Neutrophil (primary cell): Measurements from ENCODE around the gene CHRM3.

ENCODE experiments used
- H3K27ac ChIP-seq: fragments of 200-600 bp; sonication (generic); 2 replicates; pipeline ENCODE4 v1.5.1; 2016; ENCODE audit warnings: mild to moderate bottlenecking, moderate library complexity
- H3K27me3 ChIP-seq: fragments of 200-600 bp; sonication (generic); 2 replicates; pipeline ENCODE4 v1.6.0; 2016; ENCODE audit warnings: mild to moderate bottlenecking
- H3K36me3 ChIP-seq: fragments of 200-600 bp; sonication (generic); 2 replicates; pipeline ENCODE4 v1.5.1; 2017
- H3K4me1 ChIP-seq, 2 experiments: fragments of 200-600 bp in 1 of 2; sonication (generic) in 1 of 2; 1 replicate in 1 of 2; 2 replicates in 1 of 2; pipeline versions ENCODE4 v1.5.1 to v1.6.1; 2013 to 2016; ENCODE audit warnings: low read depth in 1 of 2, low read length in 1 of 2, mild to moderate bottlenecking in 1 of 2, moderate library complexity in 1 of 2; ENCODE audit not compliant: control insufficient read depth in 1 of 2, insufficient read depth in 1 of 2
- H3K4me3 ChIP-seq, 2 experiments: fragments of 200-600 bp in 1 of 2; sonication (generic) in 1 of 2; 1 replicate in 1 of 2; 2 replicates in 1 of 2; pipeline ENCODE4 v1.5.1; 2013 to 2016; ENCODE audit warnings: low read depth in 1 of 2, low read length in 1 of 2, mild to moderate bottlenecking in 1 of 2, moderate library complexity in 1 of 2
- H3K9me3 ChIP-seq: fragments of 200-600 bp; sonication (generic); 2 replicates; pipeline ENCODE4 v1.5.1; 2016
- CTCF ChIP-seq: fragments of 200-600 bp; sonication (generic); IDR thresholded peaks from 2 replicates; pipeline ENCODE4 v1.5.1; 2016; ENCODE audit warnings: antibody characterized with exemption

The CHRM3 gene

DNA sequence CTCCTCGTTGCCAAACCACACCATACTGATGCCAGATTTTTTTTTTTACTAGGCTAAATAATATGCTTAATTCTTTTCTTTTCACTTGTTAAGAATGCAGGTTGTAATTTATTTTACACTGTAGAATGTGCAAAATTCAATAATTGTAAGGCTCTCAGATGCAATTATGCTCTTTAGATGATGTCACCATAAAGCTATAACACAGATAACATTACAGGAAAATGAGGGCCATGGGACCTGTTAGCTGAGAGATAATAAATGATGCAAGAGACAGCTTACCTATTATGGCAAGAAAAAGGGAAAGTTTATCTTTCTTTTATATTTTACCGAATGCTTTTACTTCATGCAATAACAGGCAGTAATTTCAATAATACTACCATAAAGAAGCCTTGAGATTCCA lies 35.4 kb downstream of the CHRM3 start:
- Histone ChIP-seq H3K4me1 (no peaks in the 10 kb centered on the region), H3K4me3 (no peak overlapping the region), H3K27me3 (no peaks in the 10 kb centered on the region), H3K9me3 (no peaks in the 10 kb centered on the region), H3K36me3 (no peaks in the 10 kb centered on the region), H3K27ac (no peak overlapping the region)
- no peak for TF ChIP-seq CTCF

- Histone ChIP-seq H3K4me1 (no peaks in the 10 kb centered on the region), H3K9me3 (no peaks in the 10 kb centered on the region), H3K27ac (no peak overlapping the region), H3K36me3 (no peaks in the 10 kb centered on the region), H3K27me3 (no peaks in the 10 kb centered on the region), H3K4me3 (no peak overlapping the region)
- TF ChIP-seq CTCF, result no peak
Measured at GRCh38 chr1:239422818-239423217, 36.5 kb downstream of the CHRM3 start.

GRCh38 chr1:239426821-239427475 lies 40.6 kb downstream of the CHRM3 start:
- Histone ChIP-seq H3K4me3 (no peak overlapping the region), H3K4me1 (no peaks in the 10 kb centered on the region), H3K36me3 (no peaks in the 10 kb centered on the region), H3K27me3 (no peaks in the 10 kb centered on the region), H3K27ac (no peak overlapping the region), H3K9me3 (no peaks in the 10 kb centered on the region)
- no peak for TF ChIP-seq CTCF

GRCh38 chr1:239427712-239428111 lies 41.3 kb downstream of the CHRM3 start:
- Histone ChIP-seq H3K36me3 (no peaks in the 10 kb centered on the region), H3K9me3 (no peaks in the 10 kb centered on the region), H3K27ac (no peak overlapping the region), H3K27me3 (no peaks in the 10 kb centered on the region), H3K4me3 (no peak overlapping the region), H3K4me1 (no peaks in the 10 kb centered on the region)
- TF ChIP-seq CTCF, result no peak

DNA sequence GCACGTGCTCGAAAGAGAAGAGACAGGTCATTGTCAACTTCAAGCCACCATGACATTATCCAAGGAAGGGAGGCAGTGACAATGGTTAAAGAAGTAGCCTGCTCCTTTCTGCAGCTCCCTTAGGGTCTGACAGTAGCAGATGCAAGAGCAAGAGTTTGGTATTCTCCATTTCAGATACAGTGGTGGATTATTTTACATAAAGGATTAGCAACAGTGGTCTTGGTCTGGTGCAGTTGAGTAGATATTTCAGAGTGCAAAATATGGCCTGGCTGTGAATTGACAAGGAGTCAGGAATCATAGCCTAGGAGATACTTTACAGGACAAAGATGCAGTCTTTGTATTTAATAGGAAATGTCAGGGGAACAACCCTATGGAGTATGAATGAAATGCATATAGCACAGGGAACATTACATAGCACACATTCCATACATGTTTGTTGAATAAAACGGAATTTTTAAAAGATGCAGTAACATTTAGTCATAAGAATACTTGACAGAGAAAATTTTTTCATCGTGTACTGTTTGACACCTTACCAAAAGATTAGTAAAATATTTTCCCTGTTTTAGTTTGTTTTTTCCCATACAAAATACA lies 41.8 kb downstream of the CHRM3 start:
- no peak for TF ChIP-seq CTCF
- H3K9me3 ChIP-seq, result no peaks in the 10 kb centered on the region
- no peaks in the 10 kb centered on the region for H3K36me3 ChIP-seq
- no peak overlapping the region for H3K4me3 ChIP-seq
- no peaks in the 10 kb centered on the region for H3K27me3 ChIP-seq
- H3K4me1 ChIP-seq, result no peaks in the 10 kb centered on the region
- no peak overlapping the region for H3K27ac ChIP-seq
